ENCODE data around the gene DNM3.

The DNM3 gene

DNA sequence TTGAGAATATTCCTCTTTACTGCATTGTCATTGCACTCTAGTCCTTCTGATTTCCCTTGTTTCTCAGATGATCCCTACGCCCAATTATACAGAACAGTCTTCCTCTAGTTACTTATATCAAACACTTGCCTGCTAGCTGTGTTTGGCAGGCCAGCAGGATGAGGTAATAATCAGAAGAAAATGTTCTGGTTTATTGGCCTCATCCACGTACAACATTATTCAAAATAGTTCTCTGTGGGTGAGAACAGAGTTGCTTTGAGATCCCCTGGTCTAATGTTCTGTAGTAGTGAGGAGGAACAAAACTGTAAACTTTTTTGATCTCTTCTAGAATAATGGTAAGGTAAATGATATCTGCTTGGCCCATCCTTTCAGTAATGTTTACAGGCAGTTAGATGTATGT lies 556.9 kb downstream of the DNM3 start:
- no peak for TF ChIP-seq CTCF (conservative IDR thresholded peaks at IDR 0.05; ENCODE audit: low read length)
- DNase-seq (ENCODE audit: low read depth) = peak; percentile 51
- H3K4me3 ChIP-seq (ENCODE audit: low read length) = no peak overlapping the region

DNA sequence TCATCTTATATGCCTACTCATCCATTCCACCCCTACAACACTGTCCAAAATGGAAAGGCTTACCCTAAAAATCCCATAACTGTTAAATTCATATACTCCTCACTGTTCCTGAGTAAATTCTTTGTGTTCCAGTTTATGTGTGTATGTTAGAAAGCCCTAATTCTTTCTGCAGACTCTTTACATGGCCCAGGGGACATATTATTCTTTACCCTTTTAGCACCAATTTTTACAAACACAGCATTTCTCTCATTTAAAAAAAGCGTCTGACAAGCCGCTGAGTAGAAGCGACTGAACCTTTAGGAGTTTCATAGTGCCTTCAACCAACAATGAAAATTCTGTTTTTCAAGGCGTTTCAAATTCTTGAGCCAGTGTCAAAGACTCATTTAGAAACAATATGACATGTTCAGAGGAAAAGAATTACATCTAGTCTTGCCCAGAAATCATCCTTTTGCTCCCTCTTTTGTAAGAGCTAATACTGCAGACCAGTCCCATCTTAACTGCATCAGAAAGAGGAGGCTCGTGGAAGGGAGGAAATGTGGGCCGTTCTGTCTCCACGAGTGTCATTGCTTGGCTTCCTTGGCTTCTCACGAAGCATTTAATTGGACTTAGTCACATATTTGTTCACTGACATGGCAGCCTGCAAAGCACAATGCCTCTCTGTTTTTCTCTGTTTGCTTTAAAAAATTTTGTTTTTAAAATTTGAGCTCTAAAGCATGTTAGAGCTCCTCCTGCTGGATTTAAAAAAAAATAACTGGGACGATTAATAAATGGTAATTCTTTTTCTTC lies 557.9 kb downstream of the DNM3 start:
- no peak overlapping the region for H3K4me3 ChIP-seq (ENCODE audit: low read length)
- peak; percentile 45 for TF ChIP-seq CTCF (conservative IDR thresholded peaks at IDR 0.05; ENCODE audit: low read length)
- DNase-seq (ENCODE audit: low read depth) = peak; percentile 100

GRCh38 chr1:172399756-172400721 lies 558.7 kb downstream of the DNM3 start:
- DNase-seq (ENCODE audit: low read depth) = no peak

DNA sequence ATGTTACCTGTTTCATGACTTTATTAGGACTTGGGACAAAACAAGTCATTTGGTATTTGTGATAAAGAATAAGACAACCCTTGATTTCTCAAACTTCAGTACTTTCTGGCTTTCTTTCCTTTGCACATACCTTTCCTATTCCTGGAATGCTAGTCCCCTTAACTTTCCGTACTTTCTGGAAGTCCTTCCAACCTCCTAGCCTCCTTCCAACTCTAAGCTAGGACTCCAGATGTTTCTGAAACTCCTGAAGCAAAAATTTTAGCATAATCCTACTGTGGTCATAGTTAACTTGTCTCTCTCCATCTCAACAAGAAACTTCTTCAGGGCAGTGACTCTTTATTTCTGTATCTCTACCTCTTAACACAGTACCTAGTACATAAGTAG lies 559.4 kb downstream of the DNM3 start:
- DNase-seq (ENCODE audit: low read depth) = peak; percentile 43
- no peak for TF ChIP-seq CTCF (conservative IDR thresholded peaks at IDR 0.05; ENCODE audit: low read length)
- no peak overlapping the region for H3K4me3 ChIP-seq (ENCODE audit: low read length)

More at GRCh38 chr1:172399756-172400721, 558.7 kb downstream of the DNM3 start:
- TF ChIP-seq CTCF (conservative IDR thresholded peaks at IDR 0.05; ENCODE audit: low read length) = no peak
- no peak overlapping the region for H3K4me3 ChIP-seq (ENCODE audit: low read length)

DNA sequence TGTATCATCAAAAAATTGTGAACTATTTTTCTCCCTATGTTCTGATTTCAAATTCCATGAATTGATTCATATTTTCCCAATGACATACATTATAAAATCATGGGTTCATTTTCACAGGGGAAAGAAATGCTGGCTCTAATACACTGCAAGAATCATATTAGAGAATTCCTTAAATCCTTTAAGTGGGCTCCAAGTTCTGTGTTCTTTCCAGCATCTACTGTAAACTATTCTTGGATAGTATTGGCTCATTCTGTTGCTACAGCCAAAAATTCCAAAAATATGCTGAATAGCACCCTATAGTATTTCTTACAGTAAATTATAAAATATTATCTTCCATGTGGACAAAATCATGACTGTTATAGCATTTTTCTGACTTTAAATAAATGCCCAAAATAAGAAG lies 560.2 kb downstream of the DNM3 start:
- DNase-seq (ENCODE audit: low read depth) = no peak

DNA sequence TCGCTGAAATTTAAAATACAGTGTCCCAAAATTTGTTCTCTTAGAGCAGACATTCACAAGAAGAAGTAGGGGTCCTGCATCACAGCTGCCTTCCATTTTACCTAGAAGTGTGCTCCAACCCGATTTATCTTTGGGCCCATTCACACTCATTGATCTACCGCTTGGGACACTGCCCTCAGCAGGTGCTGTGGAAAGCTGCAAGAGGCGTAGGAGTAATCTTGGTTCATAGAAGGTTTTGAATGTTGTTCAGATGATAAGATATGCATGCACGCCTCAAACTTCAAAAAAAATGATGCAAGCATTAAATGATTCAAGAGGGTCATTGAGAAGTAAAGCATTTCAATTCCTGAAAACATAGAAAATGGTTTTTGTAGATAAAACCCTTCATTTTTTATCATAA lies 560.6 kb downstream of the DNM3 start:
- TF ChIP-seq CTCF (conservative IDR thresholded peaks at IDR 0.05; ENCODE audit: low read length) = peak; percentile 13
- no peak for DNase-seq (ENCODE audit: low read depth)
- H3K4me3 ChIP-seq (ENCODE audit: low read length) = no peak overlapping the region

More for the DNA sequence above, 560.2 kb downstream of the DNM3 start:
- H3K4me3 ChIP-seq (ENCODE audit: low read length) = no peak overlapping the region
- TF ChIP-seq CTCF (conservative IDR thresholded peaks at IDR 0.05; ENCODE audit: low read length) = no peak

Data from AG10803 (cell line).